OCI-LY7 (cell line): ENCODE results near the gene LATS2. TPM values are rescaled to one million over a fixed set of nuclear protein-coding genes. Genes with fewer than 3 reads are reported as not detected.

Source experiments
- BruUV-seq: library from RNA; stranded (reverse); fragments of 400-500 nt; replicated peaks from 2 replicates; lab custom pipeline; 2021; lab: Mats Ljungman, UMichigan
- CTCF ChIA-PET: fragments of 300-600 bp; sonication (Branson Sonifier 250); formaldehyde crosslinking; loops from one replicate; lab custom pipeline; 2022; ENCODE audit warnings: antibody characterized with exemption; ENCODE audit not compliant: unreplicated experiment; lab: Charles Lee
- POLR2A ChIA-PET: fragments of 300-600 bp; sonication (Branson Sonifier 250); formaldehyde crosslinking; loops from one replicate; lab custom pipeline; 2022; ENCODE audit warnings: antibody characterized with exemption; lab: Charles Lee
- DNase-seq: peaks from one replicate; pipeline ENCODE4 v3.0.0-alpha.2; 2015; ENCODE audit warnings: low spot score
- H2AFZ ChIP-seq: fragments of 200-600 bp; sonication (generic), shearing (Covaris generic); 2 replicates; pipeline ENCODE4 v1.6.1; 2014; ENCODE audit warnings: mild to moderate bottlenecking, antibody characterized with exemption, low read length, moderate library complexity
- H3K27ac ChIP-seq: fragments of 200-600 bp; sonication (generic); 2 replicates; pipeline ENCODE4 v1.5.1; 2014; ENCODE audit warnings: mixed run types, low read depth, mild to moderate bottlenecking, moderate library complexity, low read length, inconsistent platforms; ENCODE audit not compliant: poor library complexity, severe bottlenecking
- H3K36me3 ChIP-seq: fragments of 200-600 bp; sonication (generic); 2 replicates; pipeline ENCODE4 v1.6.1; 2014; ENCODE audit warnings: mild to moderate bottlenecking, antibody characterized with exemption, low read length, moderate library complexity, mixed read lengths; ENCODE audit not compliant: insufficient read depth
- H3K4me1 ChIP-seq: fragments of 200-600 bp; sonication (generic); 2 replicates; pipeline ENCODE4 v1.5.1; 2014; ENCODE audit warnings: mild to moderate bottlenecking, low read length; ENCODE audit not compliant: insufficient read depth, poor library complexity, severe bottlenecking
- H3K4me2 ChIP-seq: fragments of 200-600 bp; sonication (generic); 2 replicates; pipeline ENCODE4 v1.6.1; 2014; ENCODE audit warnings: mild to moderate bottlenecking, low read length
- H3K4me3 ChIP-seq: fragments of 200-600 bp; sonication (generic); 2 replicates; pipeline ENCODE4 v1.5.1; 2014; ENCODE audit warnings: mild to moderate bottlenecking, low read depth, low read length; ENCODE audit not compliant: poor library complexity, severe bottlenecking
- H3K79me2 ChIP-seq: fragments of 200-600 bp; sonication (generic); 2 replicates; pipeline ENCODE4 v1.6.1; 2016; ENCODE audit warnings: low read depth, mild to moderate bottlenecking, low read length, moderate library complexity, mixed read lengths; ENCODE audit not compliant: insufficient read depth
- H3K9me2 ChIP-seq: fragments of 200-600 bp; sonication (generic); 2 replicates; pipeline ENCODE4 v1.6.1; 2016; ENCODE audit warnings: mild to moderate bottlenecking, low read length, mixed read lengths; ENCODE audit not compliant: insufficient read depth
- H3K9me3 ChIP-seq: fragments of 200-600 bp; sonication (generic); 2 replicates; pipeline ENCODE4 v1.6.1; 2014; ENCODE audit warnings: mild to moderate bottlenecking, mixed run types, low read length, mixed read lengths
- H4K20me1 ChIP-seq: fragments of 200-600 bp; sonication (generic); 2 replicates; pipeline ENCODE4 v1.6.1; 2014; ENCODE audit warnings: mild to moderate bottlenecking, antibody characterized with exemption, low read length, moderate library complexity, mixed read lengths; ENCODE audit not compliant: insufficient read depth
- CTCF ChIP-seq: fragments of 200-600 bp; sonication (generic); conservative IDR thresholded peaks from 2 replicates; pipeline ENCODE4 v1.5.1; 2014; ENCODE audit warnings: mild to moderate bottlenecking, antibody characterized with exemption, low read length, moderate library complexity, mixed read lengths
- EZH2phosphoT487 ChIP-seq: fragments of 200-600 bp; sonication (generic); IDR thresholded peaks from 2 replicates; pipeline ENCODE4 v1.6.1; 2018; ENCODE audit warnings: low read depth, borderline replicate concordance, mild to moderate bottlenecking, mixed run types, antibody characterized with exemption, low read length, moderate library complexity, mixed read lengths
- intact Hi-C: fragments of 100-400 bp; cut with micrococcal nuclease; formaldehyde crosslinking; loops from one replicate; pipeline ENCODE4 v1.10.0; 2022; ENCODE audit not compliant: unreplicated experiment
- total RNA-seq, 2 experiments: library from RNA; depleted of rRNA in 1 of 2; stranded (reverse); fragments of >200 nt in 1 of 2; shearing (Covaris generic) in 1 of 2; gene quantifications; 2 replicates each; pipeline ENCODE4 v1.2.3, GENCODE V29; 2014 to 2022

The LATS2 gene
- total RNA-seq, 2 experiments from 2014 or later: 0.19 to 1.3 TPM

DNA sequence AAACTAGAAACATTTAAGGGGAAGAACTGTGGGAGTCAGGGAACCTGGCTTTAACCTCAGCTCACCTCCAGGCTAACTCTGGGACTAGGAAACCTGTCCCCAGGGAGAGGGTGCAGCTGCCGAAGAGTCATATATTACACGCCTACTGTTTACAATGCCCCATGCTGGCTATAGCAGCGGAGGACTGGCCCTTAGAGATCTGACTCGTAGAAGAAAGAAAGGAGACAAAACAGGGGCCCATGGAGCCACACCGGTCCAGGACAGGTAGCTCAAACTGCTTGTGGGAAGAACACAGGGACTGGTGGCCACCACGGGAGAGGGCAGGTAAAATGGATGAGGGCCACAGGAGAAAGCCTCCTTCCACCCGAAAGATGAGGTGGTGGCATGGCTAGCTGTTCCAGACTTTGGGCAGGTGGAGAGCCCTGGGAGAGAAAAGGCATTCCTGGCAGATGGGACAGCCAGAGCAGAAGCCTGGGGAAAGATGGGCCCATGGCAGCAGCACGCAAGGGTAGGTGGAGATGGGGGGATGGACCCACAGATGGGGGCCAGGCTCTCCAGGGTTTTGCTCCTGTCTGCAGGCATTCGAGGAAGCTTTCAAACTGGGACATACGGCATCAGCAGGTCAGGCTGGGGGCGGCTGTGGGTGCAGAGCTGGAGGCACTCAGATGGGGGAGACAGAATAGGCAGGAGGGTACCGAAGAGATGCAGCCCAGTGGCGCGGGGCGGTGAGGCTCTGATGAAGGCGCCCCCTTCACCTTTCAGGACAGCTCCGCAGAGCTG, 69.5 kb downstream of the LATS2 start:
- TF ChIP-seq EZH2phosphoT487: no peak
- TF ChIP-seq CTCF: no peak
- Histone ChIP-seq H2AFZ (no peak overlapping the region), H3K79me2 (no peaks in the 10 kb centered on the region), H3K36me3 (no peaks in the 10 kb centered on the region), H3K4me3 (no peak overlapping the region), H3K9me3 (no peaks in the 10 kb centered on the region), H3K9me2 (no peaks in the 10 kb centered on the region), H4K20me1 (no peaks in the 10 kb centered on the region), H3K27ac (no peak overlapping the region), H3K4me1 (no peaks in the 10 kb centered on the region), H3K4me2 (no peak overlapping the region)
- ChIA-PET POLR2A (no interaction called here), CTCF (interaction anchor here (0.5 kb wide), 1 partner anchor 1825 kb away, joined by 4 read pairs; no protein-coding TSS in a partner anchor)
- no peak for DNase-seq
- BruUV-seq: no TSS peak
- intact Hi-C loops: no loop called here

DNA sequence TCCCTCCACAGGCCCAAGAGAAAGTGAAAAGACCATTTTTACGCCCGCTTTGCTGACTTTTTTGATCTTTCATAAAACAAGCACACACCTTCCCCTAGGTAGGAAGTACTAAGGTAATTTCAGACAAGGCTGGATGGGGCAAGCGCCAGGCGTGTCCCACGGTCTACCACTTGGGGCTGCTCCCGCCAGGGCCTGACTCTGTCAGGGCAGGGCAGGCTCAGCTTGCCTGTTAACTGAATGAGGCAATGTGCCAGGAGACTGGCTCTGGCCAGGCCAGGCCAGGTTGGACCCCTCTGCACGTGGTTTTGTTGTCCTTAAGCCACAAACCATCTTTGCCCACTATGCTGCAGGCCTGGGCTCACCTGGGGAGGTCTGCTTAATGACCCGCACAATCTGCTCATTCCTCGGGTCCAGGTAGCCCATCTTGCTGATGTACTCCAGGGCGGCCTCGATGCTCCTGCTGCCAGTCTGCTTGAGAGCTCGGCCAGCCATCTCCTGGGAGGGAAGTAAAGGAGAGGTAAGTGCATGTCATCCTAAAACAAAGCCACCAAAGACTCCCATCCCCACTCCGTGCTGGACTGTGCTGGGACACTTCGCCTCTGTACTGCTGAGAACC, 70.4 kb downstream of the LATS2 start:
- intact Hi-C loops: no loop called here
- Histone ChIP-seq H3K36me3 (no peaks in the 10 kb centered on the region), H3K27ac (no peak overlapping the region), H3K9me2 (no peaks in the 10 kb centered on the region), H3K4me1 (no peaks in the 10 kb centered on the region), H3K4me3 (no peak overlapping the region), H4K20me1 (no peaks in the 10 kb centered on the region), H3K9me3 (no peaks in the 10 kb centered on the region), H3K4me2 (no peak overlapping the region), H2AFZ (no peak overlapping the region), H3K79me2 (no peaks in the 10 kb centered on the region)
- CTCF ChIA-PET: no interaction called here
- no TSS peak for BruUV-seq
- no peak for DNase-seq
- POLR2A ChIA-PET: no interaction called here
- TF ChIP-seq CTCF (no peak), EZH2phosphoT487 (no peak)
